GM21515 (cell line): ENCODE measurements around the gene APLP1.
"Not testable (repeated sequence)": the region's sequence is repeated elsewhere in the genome, so short reads cannot be mapped to it uniquely, and the experiment has no call there.

Source experiments
- ATAC-seq: cut with Tn5 transposase; IDR thresholded peaks from one replicate; pipeline ENCODE4 v1.9.1; 2021; ENCODE audit not compliant: unreplicated experiment

APLP1 gene

GRCh38 chr19:35868172-35868822, at the start of gene APLP1:
TSS of gene APLP1 (plus strand) at chr19:35868574. CDS start at chr19:35868637, 63 bp downstream.
- ATAC-seq, result no peak

GRCh38 chr19:35822579-35822978, 45.8 kb upstream of the APLP1 start:
- no peak for ATAC-seq

GRCh38 chr19:35824150-35824549, 44.2 kb upstream of the APLP1 start:
- ATAC-seq, result no peak

- no peak for ATAC-seq
Observed at GRCh38 chr19:35828692-35829301, 39.6 kb upstream of the APLP1 start.

- no peak for ATAC-seq
Observed at GRCh38 chr19:35830986-35831385, 37.4 kb upstream of the APLP1 start.

- no peak for ATAC-seq
Observed at GRCh38 chr19:35832054-35832453, 36.3 kb upstream of the APLP1 start.

GRCh38 chr19:35833972-35834371, 34.4 kb upstream of the APLP1 start:
- no peak for ATAC-seq

- ATAC-seq, result not testable (repeated sequence)
Observed at GRCh38 chr19:35836096-35836495, 32.3 kb upstream of the APLP1 start.

- ATAC-seq, result no peak
Observed at GRCh38 chr19:35841961-35842595, 26.3 kb upstream of the APLP1 start.

- ATAC-seq, result no peak
Observed at GRCh38 chr19:35842666-35843272, 25.6 kb upstream of the APLP1 start.

GRCh38 chr19:35843676-35844481, 24.5 kb upstream of the APLP1 start:
- ATAC-seq, result no peak

- no peak for ATAC-seq
Observed at GRCh38 chr19:35844482-35845214, 23.7 kb upstream of the APLP1 start.

- no peak for ATAC-seq
Observed at GRCh38 chr19:35845215-35846037, 22.9 kb upstream of the APLP1 start.

GRCh38 chr19:35846038-35846668, 22.2 kb upstream of the APLP1 start:
- no peak for ATAC-seq

- no peak for ATAC-seq
Observed at GRCh38 chr19:35847911-35848310, 20.5 kb upstream of the APLP1 start.

- no peak for ATAC-seq
Observed at GRCh38 chr19:35848486-35848885, 19.9 kb upstream of the APLP1 start.

- ATAC-seq, result no peak
Observed at GRCh38 chr19:35848919-35849505, 19.4 kb upstream of the APLP1 start.

GRCh38 chr19:35851213-35852028, 17.0 kb upstream of the APLP1 start:
- no peak for ATAC-seq
